Fibroblast of skin of left quadriceps (primary cell): ENCODE data around the gene UHRF1.
"Not testable (repeated sequence)": the region's sequence is repeated elsewhere in the genome, so short reads cannot be mapped to it uniquely, and the experiment has no call there.

Experiments
- DNase-seq, 2 experiments: peaks; one replicate each; pipeline ENCODE4 v3.0.0-alpha.2; 2013; ENCODE audit warnings: low read depth in 2 of 2

UHRF1 gene

GRCh38 chr19:4909156-4909896 lies at the start of gene UHRF1:
Gene UHRF1 (plus strand): TSS chr19:4909501. CDS start chr19:4910886, 1,385 bp downstream.
- no peak for DNase-seq

- DNase-seq: no peak
These were observed 49.6 kb upstream of the UHRF1 start for GRCh38 chr19:4859697-4860096.

GRCh38 chr19:4861147-4861546 lies 48.2 kb upstream of the UHRF1 start:
- no peak for DNase-seq

GRCh38 chr19:4866595-4867424 lies 42.5 kb upstream of the UHRF1 start:
- no peak for DNase-seq

- DNase-seq: peak; percentile 90
These were observed 41.6 kb upstream of the UHRF1 start, which contains the start of gene PLIN3 for GRCh38 chr19:4867534-4868285. Gene PLIN3 (minus strand): TSS chr19:4867667. CDS start chr19:4861394, 6,273 bp downstream.

GRCh38 chr19:4868286-4868834 lies 40.9 kb upstream of the UHRF1 start:
- DNase-seq: no peak

GRCh38 chr19:4870025-4870700 lies 39.1 kb upstream of the UHRF1 start:
- peak; percentile 61 to 68 for DNase-seq

- DNase-seq: no peak
These were observed 37.6 kb upstream of the UHRF1 start for GRCh38 chr19:4871711-4872110.

GRCh38 chr19:4873930-4874329 lies 35.4 kb upstream of the UHRF1 start:
- DNase-seq: no peak

GRCh38 chr19:4877753-4878490 lies 31.4 kb upstream of the UHRF1 start:
- no peak for DNase-seq

GRCh38 chr19:4878491-4878968 lies 30.8 kb upstream of the UHRF1 start:
- no peak for DNase-seq

- no peak for DNase-seq
These were observed 30.3 kb upstream of the UHRF1 start for GRCh38 chr19:4879041-4879440.

- not testable (repeated sequence) for DNase-seq
These were observed 26.4 kb upstream of the UHRF1 start for GRCh38 chr19:4882874-4883273.

GRCh38 chr19:4884993-4885392 lies 24.3 kb upstream of the UHRF1 start:
- DNase-seq: not testable (repeated sequence)

- not testable (repeated sequence) for DNase-seq
These were observed 21.5 kb upstream of the UHRF1 start for GRCh38 chr19:4887803-4888202.

- DNase-seq: no peak
These were observed 20.1 kb upstream of the UHRF1 start for GRCh38 chr19:4889034-4889815.

GRCh38 chr19:4891066-4891465 lies 18.2 kb upstream of the UHRF1 start:
- no peak for DNase-seq

GRCh38 chr19:4892962-4893361 lies 16.3 kb upstream of the UHRF1 start:
- DNase-seq: not testable (repeated sequence)

- DNase-seq: no peak
These were observed 12.9 kb upstream of the UHRF1 start for GRCh38 chr19:4896372-4896771.

GRCh38 chr19:4897146-4897545 lies 12.2 kb upstream of the UHRF1 start:
- no peak for DNase-seq
